MCF 10A (cell line): Measurements from ENCODE around the gene CKM. TPM values are rescaled to one million over a fixed set of nuclear protein-coding genes. Genes with fewer than 3 reads are reported as not detected.

Experiments
- BruUV-seq: library from RNA; stranded (reverse); fragments of 400-500 nt; replicated peaks from 2 replicates; lab custom pipeline; 2021; lab: Mats Ljungman, UMichigan
- CTCF ChIA-PET: fragments of 300-600 bp; sonication (Branson Sonifier 250); formaldehyde crosslinking; extraction: SDS; loops from one replicate; lab custom pipeline; 2021; ENCODE audit warnings: antibody characterized with exemption, inconsistent platforms; lab: Yijun Ruan, JAX
- POLR2A ChIA-PET: fragments of 300-600, 350-650 bp; sonication (Branson Sonifier 250); formaldehyde crosslinking; extraction: SDS; loops from one replicate; lab custom pipeline; 2020; ENCODE audit warnings: antibody characterized with exemption, inconsistent platforms; lab: Yijun Ruan, JAX
- DNase-seq: peaks from one replicate; pipeline ENCODE4 v3.0.0-alpha.2; 2018; ENCODE audit not compliant: unreplicated experiment
- H3K27ac Mint-ChIP-seq: one replicate; pipeline ENCODE4 v1.8.0; 2022; ENCODE audit warnings: mild to moderate bottlenecking, low read depth, mixed read lengths; ENCODE audit not compliant: unreplicated experiment
- H3K27me3 Mint-ChIP-seq: one replicate; pipeline ENCODE4 v1.8.0; 2022; ENCODE audit warnings: mixed read lengths; ENCODE audit not compliant: insufficient read depth, unreplicated experiment
- H3K36me3 Mint-ChIP-seq: one replicate; pipeline ENCODE4 v1.8.0; 2022; ENCODE audit warnings: mild to moderate bottlenecking, moderate library complexity, mixed read lengths; ENCODE audit not compliant: insufficient read depth, unreplicated experiment
- H3K4me1 Mint-ChIP-seq: one replicate; pipeline ENCODE4 v1.8.0; 2022; ENCODE audit warnings: mixed read lengths; ENCODE audit not compliant: insufficient read depth, unreplicated experiment
- H3K4me3 Mint-ChIP-seq: one replicate; pipeline ENCODE4 v1.8.0; 2022; ENCODE audit warnings: mild to moderate bottlenecking, moderate library complexity, mixed read lengths; ENCODE audit not compliant: unreplicated experiment
- H3K9me3 Mint-ChIP-seq: one replicate; pipeline ENCODE4 v1.8.0; 2022; ENCODE audit warnings: mixed read lengths; ENCODE audit not compliant: unreplicated experiment
- intact Hi-C: fragments of 100-400 bp; cut with micrococcal nuclease; formaldehyde crosslinking; loops from 2 replicates; pipeline ENCODE4 v1.14.1; 2022
- total RNA-seq: library from RNA; stranded (reverse); gene quantifications from 2 replicates; pipeline ENCODE4 v1.2.3, GENCODE V29; 2022
- TF ChIP-seq, protein P1 (sequence below): fragments of 200-600 bp; IDR thresholded peaks from one replicate; pipeline ENCODE4 v1.8.0; 2022; ENCODE audit warnings: antibody characterized with exemption, mild to moderate bottlenecking; ENCODE audit not compliant: unreplicated experiment

Gene CKM
- total RNA-seq, 1 experiment from 2014 or later: not detected

DNA sequence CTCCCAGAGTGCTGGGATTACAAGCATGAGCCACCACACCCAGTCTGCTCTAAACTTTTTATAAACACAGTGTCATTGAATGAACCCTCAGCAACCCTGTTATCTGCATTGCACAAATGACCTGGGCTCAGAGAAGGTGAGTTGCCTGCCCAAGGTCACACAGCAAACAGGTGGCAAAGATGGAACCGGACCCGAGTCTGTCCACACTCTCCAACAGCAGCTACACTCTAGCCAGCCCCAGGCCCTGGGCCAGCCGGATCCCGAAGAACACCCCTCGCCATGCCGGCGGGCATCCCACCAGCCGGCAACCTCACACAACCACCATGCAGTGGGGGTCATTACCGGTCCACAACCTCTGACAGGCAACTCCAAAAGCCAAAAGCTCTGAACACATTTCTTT is 33.2 kb upstream of the CKM start:
- ChIA-PET POLR2A (no interaction called here), CTCF (no interaction called here)
- no peak for DNase-seq
- Mint-ChIP-seq H3K27me3 (no peaks in the 10 kb centered on the region), H3K4me1 (no peaks in the 10 kb centered on the region), H3K27ac (no peak overlapping the region), H3K9me3 (no peaks in the 10 kb centered on the region), H3K36me3 (peaks cover 24% of the 10 kb centered on the region), H3K4me3 (no peak overlapping the region)
- BruUV-seq: no TSS peak
- intact Hi-C loops: no loop called here
- TF ChIP-seq, protein P1, sequence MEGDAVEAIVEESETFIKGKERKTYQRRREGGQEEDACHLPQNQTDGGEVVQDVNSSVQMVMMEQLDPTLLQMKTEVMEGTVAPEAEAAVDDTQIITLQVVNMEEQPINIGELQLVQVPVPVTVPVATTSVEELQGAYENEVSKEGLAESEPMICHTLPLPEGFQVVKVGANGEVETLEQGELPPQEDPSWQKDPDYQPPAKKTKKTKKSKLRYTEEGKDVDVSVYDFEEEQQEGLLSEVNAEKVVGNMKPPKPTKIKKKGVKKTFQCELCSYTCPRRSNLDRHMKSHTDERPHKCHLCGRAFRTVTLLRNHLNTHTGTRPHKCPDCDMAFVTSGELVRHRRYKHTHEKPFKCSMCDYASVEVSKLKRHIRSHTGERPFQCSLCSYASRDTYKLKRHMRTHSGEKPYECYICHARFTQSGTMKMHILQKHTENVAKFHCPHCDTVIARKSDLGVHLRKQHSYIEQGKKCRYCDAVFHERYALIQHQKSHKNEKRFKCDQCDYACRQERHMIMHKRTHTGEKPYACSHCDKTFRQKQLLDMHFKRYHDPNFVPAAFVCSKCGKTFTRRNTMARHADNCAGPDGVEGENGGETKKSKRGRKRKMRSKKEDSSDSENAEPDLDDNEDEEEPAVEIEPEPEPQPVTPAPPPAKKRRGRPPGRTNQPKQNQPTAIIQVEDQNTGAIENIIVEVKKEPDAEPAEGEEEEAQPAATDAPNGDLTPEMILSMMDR: no peak

DNA sequence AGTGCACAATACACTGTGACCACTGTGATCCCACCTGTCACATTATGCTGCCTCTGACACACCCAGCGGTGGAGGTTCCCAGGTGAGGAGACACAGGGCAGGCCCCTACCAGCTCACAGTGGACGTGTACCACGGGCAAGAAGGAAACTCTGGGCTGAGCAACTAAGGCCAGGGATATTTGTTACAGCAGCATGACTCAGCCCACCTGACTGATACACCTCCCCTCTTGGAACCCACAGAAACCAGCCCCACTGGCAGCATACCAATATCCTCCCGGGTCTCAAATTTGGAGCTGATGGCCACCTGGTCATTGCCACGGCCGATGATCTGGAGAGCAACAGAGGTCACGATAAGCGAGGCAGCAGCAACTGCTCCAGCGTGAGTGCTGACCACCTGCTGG is 32.7 kb upstream of the CKM start:
- CTCF ChIA-PET: interaction anchor here (0.6 kb wide), 1 partner anchor 168 kb away, joined by 4 read pairs; no protein-coding TSS in a partner anchor
- Mint-ChIP-seq H3K9me3 (no peaks in the 10 kb centered on the region), H3K27ac (no peak overlapping the region), H3K27me3 (no peaks in the 10 kb centered on the region), H3K36me3 (peaks cover 27% of the 10 kb centered on the region), H3K4me3 (no peak overlapping the region), H3K4me1 (no peaks in the 10 kb centered on the region)
- BruUV-seq: no TSS peak
- TF ChIP-seq, protein P1: no peak
- intact Hi-C loops: no loop called here
- POLR2A ChIA-PET: no interaction called here
- DNase-seq: no peak

DNA sequence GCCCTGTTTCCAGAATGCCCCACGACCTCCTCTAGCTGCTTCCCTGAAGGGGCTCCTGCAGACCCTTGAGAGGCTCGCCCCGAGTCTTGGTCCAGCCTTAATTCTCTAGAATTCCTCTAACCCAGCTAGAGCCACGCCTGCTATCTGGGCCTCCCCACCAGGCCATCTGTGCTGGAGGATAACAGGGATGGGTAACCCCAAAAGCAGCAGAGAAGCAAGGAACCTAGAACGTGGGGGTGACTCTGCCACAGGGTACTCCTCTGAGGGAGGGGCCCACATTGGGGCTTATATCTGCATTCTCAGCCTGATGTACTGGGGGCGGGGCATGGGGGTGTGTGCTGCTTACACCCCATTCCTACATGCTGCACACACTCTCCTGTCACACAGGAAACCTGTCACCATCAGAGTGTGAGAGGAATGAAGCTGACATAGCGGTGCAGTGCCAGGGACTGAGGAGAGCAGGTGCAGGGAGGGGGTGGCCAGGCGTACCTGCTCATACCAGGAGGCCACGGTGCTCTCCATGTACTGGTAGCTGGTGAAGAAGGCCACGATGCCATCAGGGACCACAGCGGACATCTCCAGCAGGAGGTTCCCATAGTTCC is 31.7 kb upstream of the CKM start:
- Mint-ChIP-seq H3K27ac (no peak overlapping the region), H3K9me3 (no peaks in the 10 kb centered on the region), H3K4me3 (no peak overlapping the region), H3K27me3 (no peaks in the 10 kb centered on the region), H3K36me3 (peaks cover 19% of the 10 kb centered on the region), H3K4me1 (no peaks in the 10 kb centered on the region)
- intact Hi-C loops: no loop called here
- BruUV-seq: no TSS peak
- no peak for DNase-seq
- ChIA-PET POLR2A (no interaction called here), CTCF (interaction anchor here (0.5 kb wide), 1 partner anchor 17 kb away, joined by 3 read pairs; no protein-coding TSS in a partner anchor)
- TF ChIP-seq, protein P1: no peak

DNA sequence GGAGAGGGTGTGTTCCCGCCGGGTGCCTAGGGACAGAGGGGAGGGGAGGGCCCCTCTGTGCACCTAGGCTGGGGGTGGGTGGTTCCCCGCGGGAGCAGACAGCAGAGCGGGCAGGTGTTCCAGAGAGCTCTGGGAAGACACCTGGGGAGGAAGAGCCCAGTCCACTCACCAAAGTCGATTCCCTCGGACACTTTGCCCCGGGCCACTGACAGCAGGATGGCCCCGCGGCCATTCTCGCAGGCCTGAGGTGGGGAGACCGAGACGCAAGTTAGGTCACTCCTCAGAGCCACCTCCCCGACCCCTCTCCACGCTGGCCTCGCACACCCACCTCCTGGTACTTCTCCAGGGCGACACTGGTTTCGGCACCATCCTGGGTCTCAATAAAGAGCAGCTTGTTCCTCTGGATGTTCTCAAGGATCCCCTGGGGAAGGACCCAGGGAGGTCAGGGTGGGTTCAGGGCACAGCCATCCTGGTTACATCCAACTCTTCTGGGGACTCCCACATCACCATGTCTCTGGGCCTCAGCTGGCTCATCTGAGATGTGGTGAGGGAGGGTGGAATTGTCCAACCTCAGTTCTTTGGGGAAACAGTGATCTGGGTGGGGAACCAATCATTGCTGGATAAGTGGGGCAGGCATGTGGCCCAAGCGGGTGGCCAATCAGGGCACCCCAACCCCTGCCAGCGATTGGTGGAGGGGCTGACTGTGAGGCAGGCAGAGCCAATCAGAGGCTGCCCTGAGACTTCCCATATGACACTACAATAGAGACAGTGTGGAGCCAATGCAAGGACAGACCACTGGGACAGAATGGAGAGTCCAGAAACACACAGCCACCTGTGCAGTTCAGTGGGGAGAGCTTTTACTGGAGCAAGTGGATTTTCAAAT is 30.5 kb upstream of the CKM start:
- BruUV-seq: no TSS peak
- Mint-ChIP-seq H3K27ac (no peak overlapping the region), H3K4me3 (no peak overlapping the region), H3K4me1 (no peaks in the 10 kb centered on the region), H3K9me3 (no peaks in the 10 kb centered on the region), H3K27me3 (no peaks in the 10 kb centered on the region), H3K36me3 (peaks cover 19% of the 10 kb centered on the region)
- POLR2A ChIA-PET: interaction anchor here (0.9 kb wide), 1 partner anchor 9 kb away, joined by 3 read pairs; no protein-coding TSS in a partner anchor
- CTCF ChIA-PET: interaction anchor here (1.3 kb wide), 1 partner anchor 15 kb away, joined by 6 read pairs; no protein-coding TSS in a partner anchor
- TF ChIP-seq, protein P1: no peak
- DNase-seq: no peak
- intact Hi-C loops: no loop called here
